SW 1271 (cell line): ENCODE measurements around the gene FCN2.

ENCODE experiments used
- DNase-seq, 2 experiments: peaks; one replicate each; lab custom pipeline; 2025; lab: John Stamatoyannopoulos, UW

Gene FCN2

GRCh38 chr9:134912126-134912840, 31.7 kb downstream of the FCN2 start:
- DNase-seq: no peak

DNA sequence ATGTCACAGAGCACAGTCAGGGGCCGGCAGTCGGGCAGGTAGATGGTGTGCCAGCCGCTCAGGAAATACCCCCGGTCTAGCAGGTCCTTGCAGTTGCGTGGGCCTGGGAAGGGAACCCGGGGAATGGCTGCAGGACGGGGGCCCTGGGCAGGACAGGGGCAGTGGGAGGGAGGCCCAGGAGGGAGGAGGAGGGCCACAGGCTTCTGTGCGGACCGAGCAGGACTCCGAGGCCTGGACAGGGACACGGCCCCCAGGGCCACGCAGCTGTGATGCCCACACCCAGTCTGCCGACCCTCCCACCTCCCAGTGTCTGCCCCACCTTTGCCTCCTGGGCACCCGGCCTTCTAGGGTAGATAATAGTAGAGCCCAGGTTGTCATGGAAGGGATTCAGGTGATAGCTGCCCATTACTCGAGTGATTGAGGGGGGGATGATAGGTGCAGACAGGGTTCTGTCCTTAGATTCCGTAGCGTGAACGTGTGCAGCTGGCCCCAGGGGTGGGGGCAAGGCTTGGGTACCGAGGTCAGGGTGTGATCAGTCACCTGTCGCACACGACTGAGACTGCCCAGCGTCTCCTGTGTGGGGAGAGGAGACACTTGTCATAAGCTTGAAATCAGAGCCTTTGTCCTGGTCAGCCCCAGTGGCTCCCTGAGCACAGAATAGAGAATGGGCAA, 32.6 kb downstream of the FCN2 start:
- no peak for DNase-seq

DNA sequence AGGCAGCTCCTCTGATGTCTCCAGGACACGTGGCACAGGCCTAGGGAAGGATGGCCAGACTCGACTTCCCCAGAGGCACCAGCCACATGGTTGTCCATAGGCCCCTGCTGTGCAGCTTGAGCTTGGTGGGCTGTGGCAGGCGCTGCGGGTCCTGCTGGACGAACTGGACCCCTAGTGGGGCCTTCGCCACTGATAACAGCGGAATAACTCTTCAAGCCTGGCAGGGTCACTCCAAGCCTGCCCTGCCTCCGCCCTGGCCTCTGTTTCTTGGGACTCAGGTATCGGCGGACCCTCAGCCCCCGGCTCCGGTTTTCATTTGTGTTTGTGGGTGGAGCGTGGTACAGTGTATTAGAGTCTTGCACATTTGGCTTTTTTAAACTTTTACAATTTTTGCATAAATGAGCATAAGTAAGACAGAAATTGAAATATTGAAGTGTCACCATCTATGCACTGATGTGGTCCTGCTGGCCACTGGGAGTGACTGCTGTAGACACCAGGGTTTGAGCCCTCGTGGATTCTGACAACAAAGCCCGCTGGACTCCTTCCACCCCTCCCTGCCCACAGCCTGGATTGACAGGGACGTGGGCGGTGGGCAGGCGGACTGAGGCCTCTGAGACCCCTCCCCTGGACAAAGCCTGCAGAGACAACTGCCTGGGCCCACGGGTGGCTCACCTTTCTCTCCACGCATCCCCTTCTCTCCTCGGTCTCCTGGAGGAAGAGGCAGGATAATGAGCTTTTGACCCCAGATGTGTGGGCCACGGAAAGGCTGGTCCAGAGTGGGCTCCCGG, 33.3 kb downstream of the FCN2 start:
- no peak for DNase-seq

DNA sequence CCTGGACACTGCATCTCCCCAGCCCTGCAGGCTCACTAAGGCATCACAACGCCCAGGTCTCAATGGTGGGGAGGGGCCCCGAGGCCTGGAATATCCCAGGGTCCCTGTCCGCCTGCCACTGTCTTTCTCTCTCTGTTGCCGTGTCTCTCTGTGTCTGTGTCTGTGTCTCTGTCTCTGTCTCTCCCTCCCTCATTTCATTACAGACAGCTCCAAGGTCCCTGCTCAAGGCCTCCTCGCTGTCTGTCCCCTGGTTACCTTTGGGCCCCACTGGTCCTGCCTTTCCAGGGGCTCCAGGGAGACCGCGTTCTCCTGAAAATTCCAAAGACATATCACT, 33.9 kb downstream of the FCN2 start:
- no peak for DNase-seq

DNA sequence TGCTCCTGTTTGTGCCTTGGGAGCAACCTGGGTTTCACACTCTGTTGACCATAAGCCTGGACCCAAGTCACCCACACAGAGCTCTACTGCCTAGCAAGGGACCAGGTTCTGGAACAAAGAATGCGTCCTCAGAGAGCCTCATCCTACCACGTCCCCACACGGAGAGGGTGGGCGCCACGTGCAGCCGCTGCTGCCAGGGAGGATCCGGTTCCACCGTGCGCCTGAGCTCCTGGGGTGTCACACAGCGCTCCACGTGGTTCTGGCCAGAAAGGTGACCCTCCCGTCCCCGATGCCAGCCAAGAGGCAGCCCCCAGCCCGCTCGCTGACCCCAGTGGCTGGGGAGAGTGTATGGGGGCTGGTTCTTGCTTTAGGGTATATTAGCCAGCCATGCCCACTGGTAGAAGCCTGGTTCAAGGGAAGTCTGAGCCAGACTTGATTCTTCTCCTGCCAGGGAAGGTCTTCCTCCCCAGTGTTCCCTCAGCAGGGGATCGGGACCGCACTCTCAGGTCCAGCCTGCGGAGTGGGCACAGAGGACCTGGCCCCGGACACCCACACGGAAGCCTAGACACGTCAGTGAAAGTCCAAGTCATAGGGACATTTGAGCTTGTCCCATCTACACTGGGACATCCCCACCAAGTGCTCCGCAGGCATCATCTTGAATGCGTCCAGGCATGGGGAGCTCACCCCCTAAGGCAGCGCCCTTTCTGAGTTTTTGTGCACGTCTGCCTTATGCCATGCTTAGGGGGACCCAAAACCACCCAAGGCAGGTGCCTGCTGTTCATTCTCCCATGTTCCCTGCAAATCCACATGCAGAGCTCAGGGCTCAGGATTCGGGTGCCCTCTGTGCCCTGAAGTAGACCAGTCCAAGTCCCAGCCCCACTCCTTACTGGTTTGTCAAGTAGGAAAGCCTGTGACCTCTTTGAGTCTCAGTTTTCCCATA, 34.7 kb downstream of the FCN2 start:
- DNase-seq: no peak

DNA sequence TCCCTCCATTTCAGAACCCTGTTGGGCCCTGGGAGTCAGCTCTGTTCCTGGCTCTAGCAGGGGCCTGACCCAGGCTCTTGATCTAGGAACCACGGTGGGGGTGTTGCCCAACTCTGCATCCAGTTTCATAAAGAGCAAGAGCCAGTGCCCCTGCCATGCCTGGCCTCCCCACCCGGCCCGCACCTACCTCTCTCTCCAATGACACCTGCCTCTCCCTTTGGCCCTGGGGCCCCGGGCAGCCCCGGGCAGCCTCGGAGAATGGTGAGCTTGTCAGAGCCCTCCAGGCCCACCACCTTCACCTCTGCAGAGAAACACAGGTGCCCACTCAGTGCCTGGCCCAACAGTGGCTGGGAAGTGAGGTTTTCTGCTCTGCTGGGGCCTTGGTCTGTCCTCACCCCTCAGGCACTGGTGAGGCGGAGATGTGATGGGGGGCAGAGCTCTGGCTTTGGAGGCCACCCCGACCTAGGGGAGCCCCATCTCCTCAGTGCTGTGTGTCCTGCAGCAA, 35.6 kb downstream of the FCN2 start:
- no peak for DNase-seq

DNA sequence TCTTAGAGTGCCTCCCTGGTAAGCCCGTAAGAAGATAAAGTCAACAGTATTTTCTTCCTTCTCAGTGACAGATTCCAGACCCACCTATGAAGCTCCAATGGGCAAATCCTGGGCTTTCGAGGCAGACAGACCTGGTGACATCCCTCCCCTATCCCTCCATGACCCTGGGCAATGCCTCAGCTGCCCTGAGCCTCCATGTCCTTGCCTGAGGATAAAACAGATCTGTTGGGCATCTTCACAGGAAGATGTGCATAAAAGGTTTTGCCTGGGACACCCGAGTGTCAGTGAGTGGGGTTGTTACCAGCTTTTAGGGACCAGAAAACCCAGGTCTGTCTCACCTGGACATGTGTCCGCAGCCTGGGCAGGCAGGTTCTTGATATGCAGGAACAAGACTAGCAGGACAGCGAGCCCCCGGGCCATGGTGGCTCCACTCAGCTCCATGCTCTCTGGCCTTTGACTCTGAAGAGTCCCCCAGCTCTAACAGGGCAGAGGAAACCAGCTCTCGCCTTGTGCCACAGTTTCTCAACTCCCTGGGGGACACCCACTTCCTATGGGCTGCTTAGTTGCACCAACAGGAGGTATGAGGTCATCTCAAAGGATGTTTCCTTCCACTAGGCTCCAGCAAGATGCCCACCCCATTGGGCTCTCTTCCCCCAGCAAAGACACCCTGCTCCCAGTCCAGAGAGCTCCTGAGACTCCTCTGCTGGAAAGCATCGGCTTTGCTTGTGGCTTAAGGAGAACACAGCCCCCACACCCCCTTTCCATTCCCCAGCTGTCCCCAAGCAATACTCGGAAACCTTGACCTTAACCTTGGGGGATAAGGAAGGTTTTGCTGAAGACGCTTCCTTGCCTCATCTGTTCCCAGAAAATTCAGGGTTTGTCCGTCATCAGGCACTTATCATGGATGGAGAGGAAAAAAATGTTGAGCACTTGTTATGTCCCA, 37.1 kb downstream of the FCN2 start, which contains the start of gene FCN1:
Gene FCN1, minus strand, starts transcription at position 482 of the 943 bp plus-strand sequence. Its CDS starts 41 bp downstream, at position 441.
- no peak for DNase-seq

DNA sequence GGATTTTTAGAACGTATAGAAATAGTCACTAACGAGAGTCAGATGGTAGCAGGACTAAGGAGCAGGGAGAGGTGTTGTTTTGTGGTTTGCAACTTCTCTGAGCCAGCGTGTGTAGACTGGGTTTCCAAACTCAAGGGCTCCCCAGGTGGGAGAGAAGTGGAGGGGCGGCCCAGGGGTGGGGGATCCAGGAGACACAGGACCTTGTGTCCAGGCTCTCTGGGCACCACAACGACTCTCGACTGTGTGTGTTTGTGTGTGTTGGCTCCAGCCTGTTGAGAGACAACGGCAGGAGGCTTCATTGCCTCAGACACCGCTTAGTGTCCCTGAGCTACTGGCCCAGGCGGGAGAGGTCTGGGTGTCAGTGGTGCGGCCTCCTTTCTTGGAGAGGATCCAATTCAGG, 38.0 kb downstream of the FCN2 start:
- DNase-seq: no peak

DNA sequence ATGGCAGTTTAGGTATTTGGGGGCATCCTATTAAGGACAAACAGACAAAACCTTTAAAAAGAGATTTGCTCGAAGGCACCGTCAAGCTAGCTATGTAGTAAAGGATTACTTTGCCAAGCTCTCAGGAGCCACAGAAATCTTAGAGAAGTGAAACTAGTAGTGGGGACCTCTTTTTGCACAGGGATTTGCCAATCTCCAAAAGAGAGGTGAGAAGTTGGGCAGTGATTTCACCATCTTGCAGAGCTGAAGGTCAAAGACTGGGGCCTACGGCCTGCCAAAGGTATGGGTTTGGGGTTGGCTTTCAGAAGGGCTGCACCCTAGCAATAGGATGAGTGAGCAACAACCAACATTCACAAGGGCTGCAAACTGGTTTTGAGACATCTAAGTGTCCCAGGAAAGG, 38.7 kb downstream of the FCN2 start:
- DNase-seq: no peak

- no peak for DNase-seq
Observed at GRCh38 chr9:134922066-134922931, 41.7 kb downstream of the FCN2 start.

DNA sequence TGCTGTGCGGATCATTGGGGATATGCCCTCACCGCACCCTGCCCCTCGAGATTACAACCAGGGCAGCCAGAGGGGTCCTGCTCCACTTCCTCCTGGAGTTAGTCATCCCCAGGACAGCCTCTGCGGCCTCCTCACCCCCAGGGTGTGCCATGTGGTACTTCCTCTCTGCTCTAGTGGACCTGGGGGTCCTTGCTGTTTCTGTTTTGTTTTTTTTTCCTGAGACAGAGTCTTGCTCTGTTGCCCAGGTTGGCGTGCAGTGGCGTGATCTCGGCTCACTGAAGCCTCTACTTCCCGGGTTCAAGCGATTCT, 42.3 kb downstream of the FCN2 start:
- no peak for DNase-seq

DNA sequence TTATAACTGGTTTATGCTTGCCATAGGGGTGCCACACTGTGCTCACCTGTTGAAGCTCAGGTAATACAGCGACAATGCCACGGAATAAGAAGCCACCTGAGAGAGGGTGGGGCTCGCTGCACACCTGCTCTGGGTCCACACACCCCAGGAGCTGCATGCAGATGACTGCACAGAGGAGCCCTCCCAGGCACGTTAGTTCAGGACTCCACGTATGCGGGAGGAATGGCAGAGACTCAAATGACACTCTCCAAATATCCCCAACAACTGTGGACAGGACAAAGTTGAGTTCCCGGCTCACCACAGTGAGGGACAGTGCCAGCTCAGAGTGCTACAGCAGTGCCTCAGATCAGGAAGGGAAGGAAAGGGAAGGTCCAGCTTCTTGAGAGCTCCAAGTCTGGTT, 42.9 kb downstream of the FCN2 start:
- DNase-seq: no peak

- no peak for DNase-seq
Observed at GRCh38 chr9:134925011-134925511, 44.5 kb downstream of the FCN2 start.

DNA sequence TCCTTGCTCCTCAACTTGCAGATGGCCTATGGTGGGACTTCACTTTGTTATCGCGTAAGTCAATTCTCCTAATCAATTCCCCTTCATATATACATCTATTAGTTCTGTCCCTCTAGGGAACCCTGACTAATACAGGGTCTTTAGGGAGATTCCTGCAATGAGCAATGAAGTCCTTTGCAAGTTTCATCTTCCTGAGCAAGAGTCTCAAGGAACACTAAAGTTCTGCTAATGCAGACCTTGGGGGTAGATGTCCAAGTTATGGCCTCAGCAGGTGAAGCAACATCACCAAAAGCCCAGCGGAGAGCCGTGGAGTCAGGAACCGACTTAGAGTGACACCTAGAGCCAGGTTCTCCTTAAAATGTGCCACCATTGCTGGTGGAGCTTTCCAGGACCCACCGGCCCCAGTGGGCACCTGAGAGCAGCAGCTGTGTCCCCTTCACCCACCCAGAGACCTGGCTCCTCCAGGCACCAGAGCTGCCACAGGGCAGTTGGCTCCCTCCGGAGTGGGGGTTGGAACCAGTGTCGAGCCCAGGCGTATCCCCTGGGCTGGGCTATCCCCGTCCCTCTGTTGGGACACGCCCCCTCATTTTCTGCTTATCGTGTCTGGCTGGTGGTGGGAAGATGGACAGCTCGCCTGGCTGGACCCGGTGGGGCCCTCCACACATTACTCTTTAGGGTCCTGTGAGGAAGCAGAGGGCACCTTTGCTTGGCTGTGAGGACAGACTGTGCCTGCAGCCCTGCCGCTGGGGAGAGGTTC, 48.0 kb downstream of the FCN2 start:
- DNase-seq: no peak

- DNase-seq: no peak
Observed at GRCh38 chr9:134929193-134930158, 48.9 kb downstream of the FCN2 start.

GRCh38 chr9:134930398-134930797, 49.8 kb downstream of the FCN2 start:
- DNase-seq: no peak

DNA sequence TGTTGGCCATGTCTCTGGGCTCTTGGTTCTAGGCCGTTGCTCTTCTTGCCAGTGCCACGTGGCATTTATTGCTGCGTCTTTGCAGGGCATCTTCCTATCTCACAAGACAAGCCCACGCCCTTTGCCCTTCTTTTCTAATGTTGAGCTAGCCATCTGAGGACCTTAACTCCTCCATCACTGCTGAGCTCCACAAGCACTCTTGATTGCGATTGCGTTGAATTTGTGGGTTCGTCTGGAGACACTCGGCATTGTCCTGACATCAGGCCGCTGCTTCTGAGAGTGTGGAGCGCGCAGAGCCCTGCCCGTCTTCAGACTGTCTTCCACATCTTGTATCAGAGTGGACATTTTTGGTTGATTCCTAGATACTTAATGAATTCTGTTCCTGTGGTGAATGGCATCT, 51.6 kb downstream of the FCN2 start:
- DNase-seq: no peak

- DNase-seq: no peak
Observed at GRCh38 chr9:134932606-134933005, 52.0 kb downstream of the FCN2 start.
